ENCODE results near the gene SETD1A.
"Not testable (repeated sequence)": the region's sequence is repeated elsewhere in the genome, so short reads cannot be mapped to it uniquely, and the experiment has no call there.

SETD1A gene

GRCh38 chr16:30928390-30928789 lies 29.2 kb upstream of the SETD1A start:
- in situ Hi-C loops (cut with MboI; ENCODE audit: low sequenced_read_pairs), result no loop called here

- in situ Hi-C loops (cut with MboI; ENCODE audit: low sequenced_read_pairs), result no loop called here
These were observed 28.4 kb upstream of the SETD1A start for GRCh38 chr16:30929167-30929566.

- in situ Hi-C loops (cut with MboI; ENCODE audit: low sequenced_read_pairs), result no loop called here
These were observed 27.4 kb upstream of the SETD1A start for GRCh38 chr16:30930160-30930571.

GRCh38 chr16:30931068-30931650 lies 26.4 kb upstream of the SETD1A start:
- in situ Hi-C loops (cut with MboI; ENCODE audit: low sequenced_read_pairs), result no loop called here

- in situ Hi-C loops (cut with MboI; ENCODE audit: low sequenced_read_pairs), result no loop called here
These were observed 22.6 kb upstream of the SETD1A start for GRCh38 chr16:30934827-30935557.

GRCh38 chr16:30937692-30938091 lies 19.9 kb upstream of the SETD1A start:
- in situ Hi-C loops (cut with MboI; ENCODE audit: low sequenced_read_pairs), result no loop called here

- in situ Hi-C loops (cut with MboI; ENCODE audit: low sequenced_read_pairs), result not testable (repeated sequence)
These were observed 18.0 kb upstream of the SETD1A start for GRCh38 chr16:30939571-30939970.

- in situ Hi-C loops (cut with MboI; ENCODE audit: low sequenced_read_pairs), result no loop called here
These were observed 15.7 kb upstream of the SETD1A start for GRCh38 chr16:30941600-30942425.

GRCh38 chr16:30942426-30942806 lies 15.1 kb upstream of the SETD1A start:
- in situ Hi-C loops (cut with MboI; ENCODE audit: low sequenced_read_pairs), result no loop called here

GRCh38 chr16:30944352-30944751 lies 13.2 kb upstream of the SETD1A start:
- in situ Hi-C loops (cut with MboI; ENCODE audit: low sequenced_read_pairs), result no loop called here

GRCh38 chr16:30946671-30947540 lies 10.6 kb upstream of the SETD1A start:
- in situ Hi-C loops (cut with MboI; ENCODE audit: low sequenced_read_pairs), result no loop called here

- in situ Hi-C loops (cut with MboI; ENCODE audit: low sequenced_read_pairs), result no loop called here
These were observed 10.1 kb upstream of the SETD1A start for GRCh38 chr16:30947541-30947858.

GRCh38 chr16:30947859-30948666 lies 9.5 kb upstream of the SETD1A start:
- in situ Hi-C loops (cut with MboI; ENCODE audit: low sequenced_read_pairs), result no loop called here

GRCh38 chr16:30948667-30949649 lies 8.6 kb upstream of the SETD1A start, which contains the start of gene ORAI3:
TSS of gene ORAI3 (plus strand) at chr16:30949068. CDS start at chr16:30949290, 222 bp downstream.
- in situ Hi-C loops (cut with MboI; ENCODE audit: low sequenced_read_pairs), result no loop called here

- in situ Hi-C loops (cut with MboI; ENCODE audit: low sequenced_read_pairs), result no loop called here
These were observed 7.7 kb upstream of the SETD1A start for GRCh38 chr16:30949650-30950515.

GRCh38 chr16:30950516-30951065 lies 7.0 kb upstream of the SETD1A start:
- in situ Hi-C loops (cut with MboI; ENCODE audit: low sequenced_read_pairs), result no loop called here

GRCh38 chr16:30951193-30951592 lies 6.4 kb upstream of the SETD1A start:
- in situ Hi-C loops (cut with MboI; ENCODE audit: low sequenced_read_pairs), result no loop called here

- in situ Hi-C loops (cut with MboI; ENCODE audit: low sequenced_read_pairs), result no loop called here
These were observed 5.8 kb upstream of the SETD1A start for GRCh38 chr16:30951750-30952149.
